GM23338 (cell line): ENCODE measurements around the gene ASTL. TPM values are rescaled to one million over a fixed set of nuclear protein-coding genes. Genes with fewer than 3 reads are reported as not detected.

Source experiments
- ATAC-seq: fragments of 200-7000 bp; cut with Tn5 transposase; 3 replicates; pipeline ENCODE4 v1.9.1; 2020
- DNase-seq: peaks from one replicate; pipeline ENCODE4 v3.0.0-alpha.2; 2015; ENCODE audit warnings: low spot score
- H2AFZ ChIP-seq: fragments of 200-600 bp; sonication (generic); 2 replicates; pipeline ENCODE4 v1.8.0; 2016; ENCODE audit warnings: antibody characterized with exemption, mild to moderate bottlenecking, moderate library complexity
- H3F3A ChIP-seq: fragments of 200-600 bp; sonication (generic); replicated peaks from 2 replicates; pipeline ENCODE4 v1.8.0; 2017; ENCODE audit warnings: antibody characterized with exemption, mixed run types, low read depth
- H3K27ac ChIP-seq: fragments of 200-600 bp; sonication (generic); 2 replicates; pipeline ENCODE4 v1.6.1; 2016; ENCODE audit warnings: low read depth
- H3K27me3 ChIP-seq: fragments of 200-600 bp; sonication (generic); 2 replicates; pipeline ENCODE4 v1.8.0; 2016; ENCODE audit warnings: mild to moderate bottlenecking, mixed run types, moderate library complexity; ENCODE audit not compliant: insufficient read depth
- H3K36me3 ChIP-seq: fragments of 200-600 bp; sonication (generic); 2 replicates; pipeline ENCODE4 v1.8.0; 2016; ENCODE audit warnings: mild to moderate bottlenecking; ENCODE audit not compliant: insufficient read depth
- H3K4me1 ChIP-seq: fragments of 200-600 bp; sonication (generic); 2 replicates; pipeline ENCODE4 v1.8.0; 2016; ENCODE audit warnings: mild to moderate bottlenecking, moderate library complexity; ENCODE audit not compliant: insufficient read depth
- H3K4me2 ChIP-seq: fragments of 200-600 bp; sonication (generic); 2 replicates; pipeline ENCODE4 v1.7.1; 2017; ENCODE audit warnings: mixed run types
- H3K4me3 ChIP-seq: fragments of 200-600 bp; sonication (generic); 2 replicates; pipeline ENCODE4 v1.6.1; 2016; ENCODE audit warnings: mixed run types
- H3K79me2 ChIP-seq: fragments of 200-600 bp; sonication (generic); replicated peaks from 2 replicates; pipeline ENCODE4 v1.8.0; 2017; ENCODE audit warnings: mild to moderate bottlenecking; ENCODE audit not compliant: insufficient read depth
- H3K9me2 ChIP-seq: fragments of 200-600 bp; sonication (generic); 2 replicates; pipeline ENCODE4 v1.8.0; 2017; ENCODE audit not compliant: insufficient read depth
- H4K20me1 ChIP-seq: fragments of 200-600 bp; sonication (generic); replicated peaks from 2 replicates; pipeline ENCODE4 v1.8.0; 2017; ENCODE audit warnings: mild to moderate bottlenecking; ENCODE audit not compliant: insufficient read depth
- H3K27ac Mint-ChIP-seq: 2 replicates; pipeline ENCODE4 v1.8.0; 2020; ENCODE audit warnings: inconsistent platforms, mild to moderate bottlenecking, moderate library complexity, mixed read lengths
- H3K27me3 Mint-ChIP-seq: 3 replicates; pipeline ENCODE4 v1.8.0; 2022; ENCODE audit warnings: low read depth, mild to moderate bottlenecking, moderate library complexity, mixed read lengths, inconsistent platforms; ENCODE audit not compliant: insufficient read depth, poor library complexity
- H3K36me3 Mint-ChIP-seq: 3 replicates; pipeline ENCODE4 v1.8.0; 2021; ENCODE audit warnings: low read depth, mild to moderate bottlenecking, inconsistent platforms, moderate library complexity, mixed read lengths
- H3K4me1 Mint-ChIP-seq: 3 replicates; pipeline ENCODE4 v1.8.0; 2020; ENCODE audit warnings: mild to moderate bottlenecking, inconsistent platforms, mixed read lengths
- H3K4me3 Mint-ChIP-seq: 3 replicates; pipeline ENCODE4 v1.8.0; 2021; ENCODE audit warnings: moderate library complexity, mild to moderate bottlenecking, inconsistent platforms, mixed read lengths
- H3K9me3 Mint-ChIP-seq: 3 replicates; pipeline ENCODE4 v1.8.0; 2020; ENCODE audit warnings: moderate library complexity, mild to moderate bottlenecking, inconsistent platforms, mixed read lengths
- CREB1 ChIP-seq: fragments of 250-450 bp; sonication (Bioruptor Pico); IDR thresholded peaks from 2 replicates; pipeline ENCODE4 v1.5.0; 2020; ENCODE audit warnings: low read depth, mild to moderate bottlenecking, moderate library complexity
- EZH2 ChIP-seq: fragments of 200-600 bp; sonication (generic); IDR thresholded peaks from one replicate; pipeline ENCODE4 v1.8.0; 2017; ENCODE audit warnings: antibody characterized with exemption, mild to moderate bottlenecking, low read depth; ENCODE audit not compliant: unreplicated experiment
- EZH2phosphoT487 ChIP-seq: fragments of 200-600 bp; sonication (generic); IDR thresholded peaks from one replicate; pipeline ENCODE4 v1.8.1; 2018; ENCODE audit warnings: antibody characterized with exemption; ENCODE audit not compliant: unreplicated experiment
- JUNB ChIP-seq: IDR thresholded peaks from one replicate; pipeline ENCODE4 v1.6.1; 2016; ENCODE audit warnings: antibody characterized with exemption; ENCODE audit not compliant: unreplicated experiment
- NANOG ChIP-seq: IDR thresholded peaks from 2 replicates; pipeline ENCODE4 v1.6.1; 2016; ENCODE audit warnings: antibody characterized with exemption, borderline replicate concordance
- POLR2AphosphoS5 ChIP-seq: IDR thresholded peaks from 2 replicates; pipeline ENCODE4 v1.6.1; 2016; ENCODE audit warnings: antibody characterized with exemption, low read depth
- STAT1 ChIP-seq: IDR thresholded peaks from one replicate; pipeline ENCODE4 v1.6.1; 2016; ENCODE audit warnings: antibody characterized with exemption; ENCODE audit not compliant: unreplicated experiment
- ZNF114 ChIP-seq: fragments of 250-450 bp; sonication (Bioruptor Pico); IDR thresholded peaks from 2 replicates; pipeline ENCODE4 v1.5.0; 2020; ENCODE audit warnings: mild to moderate bottlenecking, moderate library complexity
- ZNF331 ChIP-seq: fragments of 250-450 bp; sonication (Bioruptor Pico); IDR thresholded peaks from 2 replicates; pipeline ENCODE4 v1.5.0; 2020; ENCODE audit warnings: low read depth, mild to moderate bottlenecking, moderate library complexity
- polyA plus RNA-seq: library from polyadenylated mRNA; unstranded; fragments of >200 nt; fragmentation: Nextera tagmentation; extraction: Ambion mirVana; gene quantifications from 2 replicates; pipeline ENCODE4 v1.2.1, GENCODE V29; 2016
- total RNA-seq: library from RNA; depleted of rRNA; stranded (reverse); fragments of >200 nt; shearing (Covaris generic); gene quantifications from 2 replicates; pipeline ENCODE4 v1.2.3, GENCODE V29; 2014
- TF ChIP-seq, protein P1 (sequence below): fragments of 250-450 bp; sonication (Bioruptor Pico); IDR thresholded peaks from 2 replicates; pipeline ENCODE4 v1.5.0; 2020; ENCODE audit warnings: mild to moderate bottlenecking, moderate library complexity
- TF ChIP-seq, protein P2 (sequence below): IDR thresholded peaks from 2 replicates; pipeline ENCODE4 v1.6.1; 2016; ENCODE audit warnings: antibody characterized with exemption
- TF ChIP-seq, protein P3 (sequence below), 2 experiments: fragments of 200-600 bp in 1 of 2; sonication (generic) in 1 of 2; conservative IDR thresholded peaks; 2 replicates each; pipeline versions ENCODE4 v1.5.1 to v1.6.1; 2016 to 2017; ENCODE audit warnings: antibody characterized with exemption in 2 of 2, low read depth in 2 of 2, mild to moderate bottlenecking in 2 of 2, moderate library complexity in 1 of 2
- TF ChIP-seq, protein P4 (sequence below): IDR thresholded peaks from one replicate; pipeline ENCODE4 v1.6.1; 2018; ENCODE audit warnings: antibody characterized with exemption; ENCODE audit not compliant: unreplicated experiment

ASTL gene
- total and polyA plus RNA-seq, 2 experiments from 2014 or later = 0.23 TPM; not detected in 1

DNA sequence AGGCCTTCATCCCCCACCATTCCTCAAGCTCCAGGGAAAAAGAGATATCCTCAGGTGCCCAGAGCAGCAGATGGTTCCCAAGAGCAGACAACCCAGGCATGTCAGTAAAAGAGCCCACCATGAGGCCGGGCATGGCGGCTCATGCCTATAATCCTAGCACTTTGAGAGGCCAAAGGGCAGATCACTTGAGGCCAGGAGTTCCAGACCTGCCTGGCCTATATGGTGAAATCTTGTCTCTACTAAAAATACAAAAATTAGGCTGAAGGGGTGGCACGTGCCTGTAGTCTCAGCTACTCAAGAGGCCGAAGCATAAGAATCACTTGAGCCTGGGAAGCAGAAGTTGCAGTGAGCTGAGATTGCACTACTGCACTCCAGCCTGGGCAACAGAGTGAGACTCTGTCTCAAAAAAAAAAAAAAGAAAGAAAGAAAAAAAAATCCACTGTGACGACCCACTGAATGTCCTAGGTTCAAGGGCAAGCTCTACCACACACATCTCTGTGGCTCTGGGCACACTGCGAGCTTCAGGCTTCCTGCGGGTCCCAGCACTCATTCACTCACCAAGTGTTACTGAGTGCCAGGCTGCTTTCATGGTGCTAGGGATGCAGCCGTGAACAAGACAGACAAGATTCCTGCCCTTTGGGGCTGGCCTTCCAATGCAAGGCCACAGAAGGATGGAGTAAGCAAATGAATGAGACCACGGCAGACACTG, 13.4 kb upstream of the ASTL start:
- DNase-seq (no peak), ATAC-seq (no peak)
- Histone ChIP-seq H4K20me1 (no peaks in the 10 kb centered on the region), H3K27me3 (peaks cover under 1% of the 10 kb centered on the region; the same call in 1 of the 2 replicates), H3K27ac (no peak overlapping the region), H3K9me2 (no peaks in the 10 kb centered on the region), H3K4me1 (peaks cover 16% of the 10 kb centered on the region), H3K4me2 (no peak overlapping the region), H3F3A (no peaks in the 10 kb centered on the region; the same call in none of the 2 replicates), H3K4me3 (no peak overlapping the region), H3K79me2 (no peaks in the 10 kb centered on the region), H2AFZ (no peak overlapping the region), H3K36me3 (no peaks in the 10 kb centered on the region)
- TF ChIP-seq, protein P1, sequence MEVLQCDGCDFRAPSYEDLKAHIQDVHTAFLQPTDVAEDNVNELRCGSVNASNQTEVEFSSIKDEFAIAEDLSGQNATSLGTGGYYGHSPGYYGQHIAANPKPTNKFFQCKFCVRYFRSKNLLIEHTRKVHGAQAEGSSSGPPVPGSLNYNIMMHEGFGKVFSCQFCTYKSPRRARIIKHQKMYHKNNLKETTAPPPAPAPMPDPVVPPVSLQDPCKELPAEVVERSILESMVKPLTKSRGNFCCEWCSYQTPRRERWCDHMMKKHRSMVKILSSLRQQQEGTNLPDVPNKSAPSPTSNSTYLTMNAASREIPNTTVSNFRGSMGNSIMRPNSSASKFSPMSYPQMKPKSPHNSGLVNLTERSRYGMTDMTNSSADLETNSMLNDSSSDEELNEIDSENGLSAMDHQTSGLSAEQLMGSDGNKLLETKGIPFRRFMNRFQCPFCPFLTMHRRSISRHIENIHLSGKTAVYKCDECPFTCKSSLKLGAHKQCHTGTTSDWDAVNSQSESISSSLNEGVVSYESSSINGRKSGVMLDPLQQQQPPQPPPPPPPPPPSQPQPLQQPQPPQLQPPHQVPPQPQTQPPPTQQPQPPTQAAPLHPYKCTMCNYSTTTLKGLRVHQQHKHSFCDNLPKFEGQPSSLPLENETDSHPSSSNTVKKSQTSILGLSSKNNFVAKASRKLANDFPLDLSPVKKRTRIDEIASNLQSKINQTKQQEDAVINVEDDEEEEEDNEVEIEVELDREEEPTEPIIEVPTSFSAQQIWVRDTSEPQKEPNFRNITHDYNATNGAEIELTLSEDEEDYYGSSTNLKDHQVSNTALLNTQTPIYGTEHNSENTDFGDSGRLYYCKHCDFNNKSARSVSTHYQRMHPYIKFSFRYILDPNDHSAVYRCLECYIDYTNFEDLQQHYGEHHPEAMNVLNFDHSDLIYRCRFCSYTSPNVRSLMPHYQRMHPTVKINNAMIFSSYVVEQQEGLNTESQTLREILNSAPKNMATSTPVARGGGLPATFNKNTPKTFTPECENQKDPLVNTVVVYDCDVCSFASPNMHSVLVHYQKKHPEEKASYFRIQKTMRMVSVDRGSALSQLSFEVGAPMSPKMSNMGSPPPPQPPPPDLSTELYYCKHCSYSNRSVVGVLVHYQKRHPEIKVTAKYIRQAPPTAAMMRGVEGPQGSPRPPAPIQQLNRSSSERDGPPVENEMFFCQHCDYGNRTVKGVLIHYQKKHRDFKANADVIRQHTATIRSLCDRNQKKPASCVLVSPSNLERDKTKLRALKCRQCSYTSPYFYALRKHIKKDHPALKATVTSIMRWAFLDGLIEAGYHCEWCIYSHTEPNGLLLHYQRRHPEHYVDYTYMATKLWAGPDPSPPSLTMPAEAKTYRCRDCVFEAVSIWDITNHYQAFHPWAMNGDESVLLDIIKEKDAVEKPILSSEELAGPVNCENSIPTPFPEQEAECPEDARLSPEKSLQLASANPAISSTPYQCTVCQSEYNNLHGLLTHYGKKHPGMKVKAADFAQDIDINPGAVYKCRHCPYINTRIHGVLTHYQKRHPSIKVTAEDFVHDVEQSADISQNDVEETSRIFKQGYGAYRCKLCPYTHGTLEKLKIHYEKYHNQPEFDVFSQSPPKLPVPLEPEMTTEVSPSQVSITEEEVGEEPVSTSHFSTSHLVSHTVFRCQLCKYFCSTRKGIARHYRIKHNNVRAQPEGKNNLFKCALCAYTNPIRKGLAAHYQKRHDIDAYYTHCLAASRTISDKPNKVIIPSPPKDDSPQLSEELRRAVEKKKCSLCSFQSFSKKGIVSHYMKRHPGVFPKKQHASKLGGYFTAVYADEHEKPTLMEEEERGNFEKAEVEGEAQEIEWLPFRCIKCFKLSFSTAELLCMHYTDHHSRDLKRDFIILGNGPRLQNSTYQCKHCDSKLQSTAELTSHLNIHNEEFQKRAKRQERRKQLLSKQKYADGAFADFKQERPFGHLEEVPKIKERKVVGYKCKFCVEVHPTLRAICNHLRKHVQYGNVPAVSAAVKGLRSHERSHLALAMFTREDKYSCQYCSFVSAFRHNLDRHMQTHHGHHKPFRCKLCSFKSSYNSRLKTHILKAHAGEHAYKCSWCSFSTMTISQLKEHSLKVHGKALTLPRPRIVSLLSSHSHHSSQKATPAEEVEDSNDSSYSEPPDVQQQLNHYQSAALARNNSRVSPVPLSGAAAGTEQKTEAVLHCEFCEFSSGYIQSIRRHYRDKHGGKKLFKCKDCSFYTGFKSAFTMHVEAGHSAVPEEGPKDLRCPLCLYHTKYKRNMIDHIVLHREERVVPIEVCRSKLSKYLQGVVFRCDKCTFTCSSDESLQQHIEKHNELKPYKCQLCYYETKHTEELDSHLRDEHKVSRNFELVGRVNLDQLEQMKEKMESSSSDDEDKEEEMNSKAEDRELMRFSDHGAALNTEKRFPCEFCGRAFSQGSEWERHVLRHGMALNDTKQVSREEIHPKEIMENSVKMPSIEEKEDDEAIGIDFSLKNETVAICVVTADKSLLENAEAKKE = no peak
- TF ChIP-seq NANOG (no peak), POLR2AphosphoS5 (no peak), JUNB (no peak), CREB1 (no peak), ZNF331 (CRISPR knock-in tag) (no peak), STAT1 (no peak), EZH2phosphoT487 (no peak), ZNF114 (CRISPR knock-in tag) (no peak), EZH2 (no peak)
- TF ChIP-seq, protein P2, sequence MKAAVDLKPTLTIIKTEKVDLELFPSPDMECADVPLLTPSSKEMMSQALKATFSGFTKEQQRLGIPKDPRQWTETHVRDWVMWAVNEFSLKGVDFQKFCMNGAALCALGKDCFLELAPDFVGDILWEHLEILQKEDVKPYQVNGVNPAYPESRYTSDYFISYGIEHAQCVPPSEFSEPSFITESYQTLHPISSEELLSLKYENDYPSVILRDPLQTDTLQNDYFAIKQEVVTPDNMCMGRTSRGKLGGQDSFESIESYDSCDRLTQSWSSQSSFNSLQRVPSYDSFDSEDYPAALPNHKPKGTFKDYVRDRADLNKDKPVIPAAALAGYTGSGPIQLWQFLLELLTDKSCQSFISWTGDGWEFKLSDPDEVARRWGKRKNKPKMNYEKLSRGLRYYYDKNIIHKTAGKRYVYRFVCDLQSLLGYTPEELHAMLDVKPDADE = no peak
- TF ChIP-seq, protein P3, sequence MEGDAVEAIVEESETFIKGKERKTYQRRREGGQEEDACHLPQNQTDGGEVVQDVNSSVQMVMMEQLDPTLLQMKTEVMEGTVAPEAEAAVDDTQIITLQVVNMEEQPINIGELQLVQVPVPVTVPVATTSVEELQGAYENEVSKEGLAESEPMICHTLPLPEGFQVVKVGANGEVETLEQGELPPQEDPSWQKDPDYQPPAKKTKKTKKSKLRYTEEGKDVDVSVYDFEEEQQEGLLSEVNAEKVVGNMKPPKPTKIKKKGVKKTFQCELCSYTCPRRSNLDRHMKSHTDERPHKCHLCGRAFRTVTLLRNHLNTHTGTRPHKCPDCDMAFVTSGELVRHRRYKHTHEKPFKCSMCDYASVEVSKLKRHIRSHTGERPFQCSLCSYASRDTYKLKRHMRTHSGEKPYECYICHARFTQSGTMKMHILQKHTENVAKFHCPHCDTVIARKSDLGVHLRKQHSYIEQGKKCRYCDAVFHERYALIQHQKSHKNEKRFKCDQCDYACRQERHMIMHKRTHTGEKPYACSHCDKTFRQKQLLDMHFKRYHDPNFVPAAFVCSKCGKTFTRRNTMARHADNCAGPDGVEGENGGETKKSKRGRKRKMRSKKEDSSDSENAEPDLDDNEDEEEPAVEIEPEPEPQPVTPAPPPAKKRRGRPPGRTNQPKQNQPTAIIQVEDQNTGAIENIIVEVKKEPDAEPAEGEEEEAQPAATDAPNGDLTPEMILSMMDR (conservative IDR thresholded peaks at IDR 0.05; ENCODE audit: low read depth in 2 of 2) = no peak
- TF ChIP-seq, protein P4, sequence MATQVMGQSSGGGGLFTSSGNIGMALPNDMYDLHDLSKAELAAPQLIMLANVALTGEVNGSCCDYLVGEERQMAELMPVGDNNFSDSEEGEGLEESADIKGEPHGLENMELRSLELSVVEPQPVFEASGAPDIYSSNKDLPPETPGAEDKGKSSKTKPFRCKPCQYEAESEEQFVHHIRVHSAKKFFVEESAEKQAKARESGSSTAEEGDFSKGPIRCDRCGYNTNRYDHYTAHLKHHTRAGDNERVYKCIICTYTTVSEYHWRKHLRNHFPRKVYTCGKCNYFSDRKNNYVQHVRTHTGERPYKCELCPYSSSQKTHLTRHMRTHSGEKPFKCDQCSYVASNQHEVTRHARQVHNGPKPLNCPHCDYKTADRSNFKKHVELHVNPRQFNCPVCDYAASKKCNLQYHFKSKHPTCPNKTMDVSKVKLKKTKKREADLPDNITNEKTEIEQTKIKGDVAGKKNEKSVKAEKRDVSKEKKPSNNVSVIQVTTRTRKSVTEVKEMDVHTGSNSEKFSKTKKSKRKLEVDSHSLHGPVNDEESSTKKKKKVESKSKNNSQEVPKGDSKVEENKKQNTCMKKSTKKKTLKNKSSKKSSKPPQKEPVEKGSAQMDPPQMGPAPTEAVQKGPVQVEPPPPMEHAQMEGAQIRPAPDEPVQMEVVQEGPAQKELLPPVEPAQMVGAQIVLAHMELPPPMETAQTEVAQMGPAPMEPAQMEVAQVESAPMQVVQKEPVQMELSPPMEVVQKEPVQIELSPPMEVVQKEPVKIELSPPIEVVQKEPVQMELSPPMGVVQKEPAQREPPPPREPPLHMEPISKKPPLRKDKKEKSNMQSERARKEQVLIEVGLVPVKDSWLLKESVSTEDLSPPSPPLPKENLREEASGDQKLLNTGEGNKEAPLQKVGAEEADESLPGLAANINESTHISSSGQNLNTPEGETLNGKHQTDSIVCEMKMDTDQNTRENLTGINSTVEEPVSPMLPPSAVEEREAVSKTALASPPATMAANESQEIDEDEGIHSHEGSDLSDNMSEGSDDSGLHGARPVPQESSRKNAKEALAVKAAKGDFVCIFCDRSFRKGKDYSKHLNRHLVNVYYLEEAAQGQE = no peak
- Mint-ChIP-seq H3K27me3 (peaks cover 13% of the 10 kb centered on the region), H3K27ac (no peak overlapping the region; the same call in 1 of the 2 replicates), H3K4me1 (peaks cover 26% of the 10 kb centered on the region), H3K9me3 (no peaks in the 10 kb centered on the region), H3K36me3 (no peaks in the 10 kb centered on the region; the same call in 2 of the 3 replicates), H3K4me3 (no peak overlapping the region)
